ENCODE results near the gene MBNL1.
"Not testable (repeated sequence)": the region's sequence is repeated elsewhere in the genome, so short reads cannot be mapped to it uniquely, and the experiment has no call there.

Gene MBNL1

GRCh38 chr3:152396867-152397266 is 128.1 kb downstream of the MBNL1 start:
- DNase-seq = no peak
- H3K27me3 ChIP-seq = no peaks in the 10 kb centered on the region
- intact Hi-C loops (cut with DNase I; ENCODE audit: low total_unique reads) = no loop called here
- H3K4me1 ChIP-seq = peaks cover 0 to 100% (median 79%) of the 10 kb centered on the region in 4 donors
- TF ChIP-seq CTCF (IDR thresholded peaks at IDR 0.05) = no peak
- peaks cover 0 to 3% (median 0%) of the 10 kb centered on the region in 3 donors for H3K36me3 ChIP-seq
- H3K27ac ChIP-seq = peak overlapping the region; percentile 62 to 87
- no peak overlapping the region for H3K4me3 ChIP-seq
- H3K9me3 ChIP-seq = no peaks in the 10 kb centered on the region

GRCh38 chr3:152397348-152397747 is 128.6 kb downstream of the MBNL1 start:
- Histone ChIP-seq H3K27ac (peak overlapping the region; percentile 62 to 87), H3K4me1 (peaks cover 0 to 100% (median 79%) of the 10 kb centered on the region in 4 donors)
- intact Hi-C loops (cut with DNase I; ENCODE audit: low total_unique reads); H3K27me3 ChIP-seq; DNase-seq; H3K4me3 ChIP-seq; H3K9me3 ChIP-seq; H3K36me3 ChIP-seq: not testable (repeated sequence)

- no peak for TF ChIP-seq CTCF (IDR thresholded peaks at IDR 0.05)
- intact Hi-C loops (cut with DNase I; ENCODE audit: low total_unique reads) = no loop called here
These were observed 129.8 kb downstream of the MBNL1 start for GRCh38 chr3:152398495-152398894.

GRCh38 chr3:152399374-152399773 is 130.6 kb downstream of the MBNL1 start:
- TF ChIP-seq CTCF (IDR thresholded peaks at IDR 0.05) = no peak
- Histone ChIP-seq H3K9me3 (no peaks in the 10 kb centered on the region), H3K27ac (peak overlapping the region; percentile 86 to 87), H3K4me3 (no peak overlapping the region), H3K4me1 (peaks cover 3 to 100% (median 75%) of the 10 kb centered on the region in 4 donors), H3K36me3 (peaks cover 0 to 3% (median 0%) of the 10 kb centered on the region in 3 donors), H3K27me3 (no peaks in the 10 kb centered on the region)
- intact Hi-C loops (cut with DNase I; ENCODE audit: low total_unique reads) = no loop called here
- DNase-seq = no peak

More at GRCh38 chr3:152398495-152398894, 129.8 kb downstream of the MBNL1 start:
- no peak for DNase-seq
- H3K4me3 ChIP-seq = no peak overlapping the region
- peaks cover 0 to 3% (median 0%) of the 10 kb centered on the region in 3 donors for H3K36me3 ChIP-seq
- H3K9me3 ChIP-seq = no peaks in the 10 kb centered on the region
- H3K27ac ChIP-seq = peak overlapping the region; percentile 86 to 87
- H3K27me3 ChIP-seq = no peaks in the 10 kb centered on the region
- peaks cover 3 to 100% (median 79%) of the 10 kb centered on the region in 4 donors for H3K4me1 ChIP-seq

GRCh38 chr3:152400887-152401286 is 132.2 kb downstream of the MBNL1 start:
- Histone ChIP-seq H3K36me3 (peaks cover 0 to 3% (median 0%) of the 10 kb centered on the region in 3 donors), H3K9me3 (no peaks in the 10 kb centered on the region), H3K27me3 (no peaks in the 10 kb centered on the region), H3K4me1 (peaks cover 3 to 100% (median 75%) of the 10 kb centered on the region in 4 donors), H3K27ac (peak overlapping the region; percentile 86 to 87), H3K4me3 (no peak overlapping the region)
- TF ChIP-seq CTCF (IDR thresholded peaks at IDR 0.05) = no peak
- DNase-seq = no peak
- intact Hi-C loops (cut with DNase I; ENCODE audit: low total_unique reads) = loop anchor here (10.0 kb wide), 1 partner anchor 136 kb away; the partner anchor contains the start of gene MBNL1

GRCh38 chr3:152402695-152403451 is 134.1 kb downstream of the MBNL1 start:
- Histone ChIP-seq H3K4me1 (peaks cover 3 to 92% (median 70%) of the 10 kb centered on the region in 4 donors), H3K27ac (peak overlapping the region; percentile 86 to 87), H3K9me3 (no peaks in the 10 kb centered on the region), H3K27me3 (no peaks in the 10 kb centered on the region), H3K4me3 (no peak overlapping the region), H3K36me3 (no peaks in the 10 kb centered on the region)
- intact Hi-C loops (cut with DNase I; ENCODE audit: low total_unique reads) = loop anchor here (10.0 kb wide), 1 partner anchor 138 kb away; the partner anchor contains the start of gene MBNL1
- no peak for TF ChIP-seq CTCF (IDR thresholded peaks at IDR 0.05)
- DNase-seq = no peak
